SU-DHL-6 (cell line): ENCODE data around the gene RFFL.

Experiments
- CTCF ChIP-seq: fragments of 200-600 bp; sonication (generic); IDR thresholded peaks from one replicate; pipeline ENCODE4 v1.5.1; 2017; ENCODE audit warnings: antibody characterized with exemption, mild to moderate bottlenecking, low read length, moderate library complexity; ENCODE audit not compliant: insufficient read depth, poor library complexity, severe bottlenecking
- EZH2phosphoT487 ChIP-seq: fragments of 200-600 bp; sonication (generic), shearing (Covaris generic); conservative IDR thresholded peaks from 2 replicates; pipeline ENCODE4 v1.6.1; 2018; ENCODE audit warnings: mild to moderate bottlenecking, antibody characterized with exemption, low read length, moderate library complexity, mixed read lengths

DNA sequence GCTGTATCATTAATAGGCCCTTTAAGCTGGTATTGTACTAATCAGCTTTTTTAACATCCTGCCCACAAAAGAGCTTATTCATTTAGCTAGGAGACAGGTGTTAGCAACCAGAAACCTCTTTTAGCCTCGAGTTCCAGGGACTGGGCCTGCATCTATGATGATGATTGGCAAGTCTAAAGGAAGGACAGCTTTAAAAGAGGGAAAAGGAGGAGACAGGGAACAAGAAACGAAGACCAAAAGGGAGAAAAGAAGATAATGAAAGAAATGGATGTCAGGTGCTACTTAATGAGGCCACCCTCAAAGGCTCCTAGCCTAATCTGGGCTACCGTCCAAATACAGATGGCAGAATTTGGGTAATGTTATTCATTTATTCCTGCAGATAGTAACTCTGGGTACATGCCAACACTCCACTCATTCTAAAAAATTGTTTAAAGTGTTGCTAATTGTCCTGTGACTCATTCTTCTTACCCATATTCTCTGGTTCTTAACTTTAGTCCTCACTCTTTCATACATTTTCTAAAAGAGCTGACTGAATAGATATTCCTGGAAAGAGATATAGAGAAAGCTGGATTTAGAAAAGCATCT, 18.7 kb upstream of the RFFL start:
- TF ChIP-seq CTCF = no peak
- TF ChIP-seq EZH2phosphoT487 = no peak
